Frontal cortex (tissue), 4 donors: ENCODE results near the gene CCDC159. TPM values are rescaled to one million over a fixed set of nuclear protein-coding genes. Genes with fewer than 3 reads are reported as not detected.
"Not testable (repeated sequence)": the region's sequence is repeated elsewhere in the genome, so short reads cannot be mapped to it uniquely, and the experiment has no call there.

Experiments used
- DNase-seq, 2 donors: peaks; one replicate each; pipeline ENCODE4 v3.0.0; 2012; ENCODE audit warnings: low spot score in 2 of 2
- FAIRE-seq: peaks from 2 replicates; lab custom pipeline; 2012; peaks lifted over from hg19 to GRCh38; lab: Jason Lieb, UNC
- total RNA-seq: library from RNA; depleted of rRNA; stranded (reverse); fragments of >200 nt; gene quantifications from one replicate; pipeline ENCODE4 v1.2.3, GENCODE V29; 2014
- donor health status: control.
- donor health status: control.
- donor health status: control.

Gene CCDC159
- total RNA-seq, 1 donor from 2014 or later = 2.9 TPM

- FAIRE-seq (no peak), DNase-seq (no peak)
Observed at GRCh38 chr19:11364296-11364904, 18.1 kb downstream of the CCDC159 start.

GRCh38 chr19:11364935-11365334 is 18.6 kb downstream of the CCDC159 start:
- no peak for DNase-seq
- no peak for FAIRE-seq

GRCh38 chr19:11365557-11366117 is 19.3 kb downstream of the CCDC159 start:
- DNase-seq (no peak), FAIRE-seq (no peak)

GRCh38 chr19:11367528-11367927 is 21.2 kb downstream of the CCDC159 start:
- FAIRE-seq = no peak
- no peak for DNase-seq

- DNase-seq (no peak), FAIRE-seq (no peak)
Observed at GRCh38 chr19:11370744-11371143, 24.4 kb downstream of the CCDC159 start.

- no peak for FAIRE-seq
- peak in 1 of 2 donors; percentile 73 for DNase-seq
Observed at GRCh38 chr19:11373166-11373884, 27.0 kb downstream of the CCDC159 start.

GRCh38 chr19:11373885-11374432 is 27.6 kb downstream of the CCDC159 start:
- DNase-seq = no peak
- no peak for FAIRE-seq

DNA sequence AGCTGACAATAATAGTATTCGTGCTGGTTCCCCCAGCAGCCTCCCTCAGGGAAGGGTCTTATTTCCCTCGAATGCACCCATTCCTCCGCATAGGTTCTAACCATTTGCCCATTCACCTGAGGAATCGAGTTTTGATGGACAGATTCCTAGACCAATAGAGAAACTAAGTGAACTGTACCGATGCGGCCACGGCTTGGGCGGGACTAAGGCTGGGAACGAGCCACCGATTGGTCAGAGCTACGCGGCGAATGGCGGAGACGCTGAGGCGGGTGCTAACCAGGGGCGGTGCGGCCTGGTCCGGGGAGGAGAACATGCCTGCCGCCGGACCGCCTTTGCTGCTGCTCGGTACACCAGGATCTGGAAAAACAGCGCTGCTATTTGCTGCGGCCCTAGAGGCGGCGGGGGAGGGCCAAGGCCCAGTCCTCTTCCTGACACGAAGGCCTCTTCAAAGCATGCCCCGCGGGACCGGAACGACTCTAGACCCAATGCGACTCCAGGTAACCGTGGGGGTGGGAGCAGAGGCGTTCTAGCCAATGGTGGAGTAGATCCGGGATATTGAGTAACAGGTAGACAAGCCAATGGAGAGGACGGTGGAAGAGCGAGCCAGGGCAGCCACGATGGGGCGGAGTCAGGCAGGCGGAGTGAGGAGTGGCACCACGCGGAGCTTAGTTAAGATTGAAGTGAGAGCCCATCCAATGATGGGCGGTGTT is 28.3 kb downstream of the CCDC159 start, which contains the start of gene SWSAP1:
Gene SWSAP1 (plus strand): TSS at position 234 of the 710 bp plus-strand sequence. CDS start 15 bp downstream, at position 249.
- DNase-seq (peak; percentile 91 to 96), FAIRE-seq (peak; percentile 99)

GRCh38 chr19:11375143-11375948 is 29.0 kb downstream of the CCDC159 start:
- FAIRE-seq = no peak

GRCh38 chr19:11377237-11377636 is 30.9 kb downstream of the CCDC159 start:
- DNase-seq (no peak), FAIRE-seq (no peak)

More at GRCh38 chr19:11375143-11375948, 29.0 kb downstream of the CCDC159 start:
- DNase-seq = no peak

GRCh38 chr19:11377756-11378155 is 31.4 kb downstream of the CCDC159 start:
- no peak for FAIRE-seq
- DNase-seq = no peak

DNA sequence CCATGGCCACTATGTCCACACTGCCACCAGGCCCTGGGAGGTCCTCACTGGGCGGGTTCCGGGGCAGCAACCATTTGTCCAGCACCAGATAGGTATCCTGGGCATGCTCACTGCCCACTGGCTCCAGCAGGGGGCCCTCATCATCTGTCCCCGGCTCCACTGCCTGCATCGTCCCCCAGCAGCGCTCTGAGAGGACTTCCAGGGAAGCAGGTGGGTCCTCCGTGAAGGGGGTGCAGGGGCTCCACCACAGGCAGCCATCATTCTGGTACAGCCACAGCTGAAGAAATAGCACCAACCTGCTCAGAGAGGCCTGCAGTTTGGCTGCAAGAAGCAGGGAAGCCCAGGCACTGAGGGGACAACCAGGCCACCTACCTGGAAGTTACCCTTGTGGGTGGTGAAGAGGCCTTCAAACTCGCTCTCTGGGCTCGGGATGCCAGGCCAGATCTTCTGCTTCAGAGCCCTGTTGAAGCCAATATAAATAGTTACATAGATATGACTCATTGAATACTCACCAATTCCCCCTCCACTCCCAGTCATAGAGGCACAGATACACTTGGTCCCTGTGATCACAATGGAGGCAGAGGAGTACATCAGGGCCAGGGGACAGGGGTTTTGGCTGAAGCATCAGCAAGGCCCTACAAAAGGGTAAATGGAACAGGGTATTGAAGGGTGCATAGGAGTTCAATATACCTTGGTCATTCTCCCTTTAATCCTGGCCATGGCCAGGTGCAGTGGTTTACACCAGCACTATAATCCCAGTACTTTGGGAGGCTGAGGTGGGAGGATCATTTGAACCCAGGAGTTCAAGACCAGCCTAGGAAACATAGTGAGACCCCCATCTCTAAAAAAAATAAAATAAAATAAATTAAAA is 32.2 kb downstream of the CCDC159 start:
- no peak for FAIRE-seq
- DNase-seq = no peak

DNA sequence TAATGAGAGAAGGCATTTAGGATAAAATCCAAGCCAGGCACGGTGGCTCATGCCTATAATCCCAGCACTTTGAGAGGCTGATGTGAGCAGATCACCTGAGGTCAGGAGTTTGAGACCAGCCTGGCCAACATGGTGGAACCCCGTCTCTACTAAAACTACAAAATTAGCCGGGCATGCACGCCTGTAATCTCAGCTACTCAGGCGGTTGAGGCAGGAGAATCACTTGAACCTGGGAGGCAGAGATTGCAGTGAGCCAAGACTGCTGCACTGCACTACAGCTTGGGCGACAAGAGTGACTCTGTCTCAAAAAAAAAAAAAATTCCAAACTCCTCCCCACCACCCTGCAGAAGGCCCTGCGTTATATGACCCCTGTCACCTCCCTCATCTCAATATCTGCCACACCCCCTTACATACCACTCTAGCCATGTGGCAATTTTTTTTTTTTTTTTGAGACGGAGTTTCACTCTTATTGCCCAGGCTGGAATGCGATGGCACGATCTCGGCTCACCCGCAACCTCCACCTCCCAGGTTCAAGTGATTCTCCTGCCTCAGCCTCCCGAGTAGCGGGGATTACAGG is 33.0 kb downstream of the CCDC159 start:
- FAIRE-seq, DNase-seq: not testable (repeated sequence)

GRCh38 chr19:11379857-11380350 is 33.6 kb downstream of the CCDC159 start:
- DNase-seq (no peak), FAIRE-seq (no peak)

DNA sequence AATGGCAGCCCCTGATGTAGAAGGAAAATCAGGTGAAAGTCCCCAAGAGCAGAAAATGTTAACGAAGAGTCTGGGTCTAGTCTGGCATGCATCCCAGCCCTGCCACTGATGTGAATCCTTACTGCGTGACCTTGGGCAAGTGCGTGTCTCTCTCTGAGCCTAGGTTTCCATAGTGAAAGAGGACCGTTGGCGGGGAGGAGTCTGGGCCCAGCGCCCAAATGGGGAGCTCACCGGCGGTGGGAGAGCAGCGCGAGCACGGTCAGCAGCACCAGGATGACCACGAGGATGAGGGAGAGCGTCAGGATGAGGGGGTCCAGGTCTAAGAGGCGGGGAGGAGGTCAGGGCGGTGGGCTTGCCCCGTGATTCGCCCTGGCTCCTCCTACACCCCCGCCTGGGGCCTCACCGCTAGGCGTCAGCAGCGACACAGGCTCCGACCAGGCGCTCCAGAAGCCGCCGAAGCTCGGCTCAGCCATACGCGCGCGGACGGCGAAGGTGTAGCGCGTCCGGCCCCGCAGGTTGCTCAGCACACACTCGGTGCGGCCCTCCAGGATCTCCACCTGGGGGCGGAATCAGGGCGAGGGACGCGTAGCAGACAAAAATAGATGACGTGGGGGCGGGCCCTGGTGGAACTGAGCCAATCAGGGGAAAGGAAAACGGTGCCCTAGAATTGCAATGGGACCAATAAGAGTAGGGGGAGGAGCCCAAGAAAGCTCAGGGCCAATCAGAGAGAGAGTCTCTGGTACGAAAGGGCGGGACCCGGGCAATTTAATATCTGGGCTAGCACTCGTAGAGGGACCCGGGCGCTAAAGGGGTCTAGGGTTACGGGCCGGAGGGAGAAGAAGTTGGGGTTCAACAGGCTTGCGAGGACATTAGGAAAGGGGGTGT is 34.6 kb downstream of the CCDC159 start:
- peak; percentile 98 to 99 for DNase-seq
- no peak for FAIRE-seq

GRCh38 chr19:11382898-11383705 is 36.8 kb downstream of the CCDC159 start:
- DNase-seq (no peak), FAIRE-seq (no peak)
